Activated CD4-positive, alpha-beta T cell treated with anti-CD3 and anti-CD28 coated beads, Interleukin-2, Interleukin-4, amounts not matched to agents 100 ng/mL and 50 ng/mL, durations not matched to agents 16 hours and 8 hours (primary cell): Measurements from ENCODE around the gene COL20A1.

Experiments used
- DNase-seq: peaks from one replicate; pipeline ENCODE4 v3.0.0-alpha.2; 2020; ENCODE audit warnings: low spot score

COL20A1 gene

DNA sequence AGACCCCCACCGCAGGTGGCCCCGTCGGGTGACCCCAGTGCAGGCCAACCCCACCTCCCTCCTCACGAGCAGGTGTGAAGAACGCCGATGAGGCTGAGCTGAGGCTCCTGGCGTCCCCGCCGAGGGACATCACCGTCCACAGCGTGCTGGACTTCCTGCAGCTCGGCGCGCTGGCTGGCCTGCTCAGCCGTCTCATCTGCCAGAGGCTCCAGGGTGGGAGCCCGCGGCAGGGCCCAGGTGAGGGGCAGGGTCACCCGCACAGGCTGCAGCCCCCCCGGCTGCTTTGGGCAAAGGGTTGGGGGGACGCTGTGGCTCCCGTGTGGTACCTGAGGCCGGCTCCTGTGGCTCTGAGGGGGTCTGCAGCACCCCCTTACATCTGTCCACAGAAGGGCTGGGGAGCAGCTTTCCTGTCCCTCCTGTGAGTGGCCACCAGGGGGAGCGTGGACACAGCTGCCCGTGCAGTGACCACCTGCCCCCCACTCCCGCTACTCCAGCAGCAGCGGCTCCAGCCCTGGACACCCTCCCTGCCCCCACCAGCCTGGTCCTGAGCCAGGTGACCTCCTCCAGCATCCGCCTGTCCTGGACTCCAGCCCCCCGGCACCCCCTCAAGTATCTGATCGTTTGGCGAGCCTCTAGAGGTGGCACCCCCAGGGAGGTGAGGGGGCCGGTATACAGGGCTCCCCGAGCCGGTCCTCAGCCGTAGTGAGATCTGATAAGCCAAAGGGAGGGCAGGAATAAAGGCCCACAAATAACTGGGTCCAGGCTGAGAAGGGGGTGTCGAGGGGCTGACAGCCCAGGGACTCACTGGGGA is 16.5 kb downstream of the COL20A1 start:
- DNase-seq, result no peak

DNA sequence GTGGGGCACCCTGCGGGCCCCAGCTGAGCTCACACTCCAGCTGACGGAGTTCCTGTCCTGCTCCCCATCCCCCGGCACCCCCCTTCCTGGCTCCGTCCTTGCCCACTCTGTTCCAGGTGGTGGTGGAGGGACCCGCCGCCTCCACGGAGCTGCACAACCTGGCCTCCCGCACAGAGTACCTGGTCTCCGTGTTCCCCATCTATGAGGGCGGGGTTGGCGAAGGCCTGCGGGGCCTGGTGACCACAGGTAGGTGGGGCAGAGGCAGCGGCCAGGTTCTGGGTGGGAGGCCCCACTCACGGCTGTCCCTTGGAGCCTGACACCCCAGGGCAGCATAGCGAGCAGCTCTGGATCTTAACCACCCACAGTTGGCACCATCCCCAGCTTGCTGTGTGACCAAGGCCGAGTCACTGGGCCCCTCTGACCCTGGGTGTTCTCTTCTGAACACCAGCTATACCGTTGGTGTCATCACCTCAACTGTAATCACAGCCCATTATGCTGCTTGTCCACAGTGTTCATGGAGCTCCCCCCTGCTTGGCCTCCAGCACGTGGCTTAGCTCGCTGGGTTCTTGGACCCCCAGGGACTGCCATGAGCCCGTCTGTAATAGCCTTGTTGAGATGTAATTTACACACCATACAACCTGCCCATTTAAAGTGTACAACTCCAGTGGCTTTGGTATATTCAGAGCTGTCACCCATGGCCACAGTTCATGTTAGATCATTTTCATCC is 17.4 kb downstream of the COL20A1 start:
- DNase-seq, result no peak

DNA sequence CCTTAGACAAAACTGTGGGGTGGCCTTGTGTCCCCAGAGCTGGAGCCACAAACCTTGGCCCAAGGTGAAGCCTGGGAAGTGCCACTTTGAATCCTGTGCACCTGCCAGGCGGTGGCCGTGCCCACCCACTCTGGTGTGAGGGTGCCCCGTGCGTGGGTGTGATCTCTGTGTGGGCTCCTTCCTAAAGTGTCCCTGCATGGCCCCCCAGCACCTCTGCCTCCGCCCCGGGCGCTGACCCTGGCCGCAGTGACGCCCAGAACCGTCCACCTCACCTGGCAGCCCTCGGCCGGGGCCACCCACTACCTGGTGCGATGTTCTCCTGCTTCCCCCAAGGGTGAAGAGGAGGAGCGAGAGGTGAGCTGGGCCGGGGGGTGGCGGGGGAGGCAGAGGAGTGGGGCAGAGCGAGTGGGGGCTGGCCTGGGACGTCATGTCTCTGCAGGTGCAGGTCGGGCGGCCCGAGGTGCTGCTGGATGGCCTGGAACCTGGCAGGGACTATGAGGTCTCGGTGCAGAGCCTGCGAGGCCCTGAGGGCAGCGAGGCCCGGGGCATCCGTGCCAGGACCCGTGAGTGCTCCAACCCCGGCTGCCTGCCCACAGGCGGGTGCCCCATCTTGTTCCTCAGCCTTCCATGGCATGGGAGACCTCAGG is 18.3 kb downstream of the COL20A1 start:
- DNase-seq, result no peak

DNA sequence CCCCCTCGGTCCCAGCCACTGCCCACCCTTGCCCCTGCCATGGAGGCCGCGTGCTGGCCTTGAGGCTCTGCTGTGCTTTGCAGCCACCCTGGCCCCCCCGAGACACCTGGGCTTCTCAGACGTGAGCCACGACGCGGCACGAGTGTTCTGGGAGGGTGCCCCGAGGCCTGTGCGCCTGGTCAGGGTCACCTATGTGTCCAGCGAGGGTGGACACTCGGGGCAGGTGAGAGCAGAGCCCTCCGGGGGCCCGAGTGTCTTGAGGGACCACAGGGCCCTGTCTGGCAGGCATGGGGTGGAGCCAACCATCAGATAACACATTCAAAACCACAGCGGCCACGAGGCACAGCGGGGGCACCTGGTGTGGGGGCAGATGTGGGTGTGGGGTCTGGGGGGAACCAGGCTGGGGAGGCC is 18.9 kb downstream of the COL20A1 start:
- DNase-seq, result no peak

DNA sequence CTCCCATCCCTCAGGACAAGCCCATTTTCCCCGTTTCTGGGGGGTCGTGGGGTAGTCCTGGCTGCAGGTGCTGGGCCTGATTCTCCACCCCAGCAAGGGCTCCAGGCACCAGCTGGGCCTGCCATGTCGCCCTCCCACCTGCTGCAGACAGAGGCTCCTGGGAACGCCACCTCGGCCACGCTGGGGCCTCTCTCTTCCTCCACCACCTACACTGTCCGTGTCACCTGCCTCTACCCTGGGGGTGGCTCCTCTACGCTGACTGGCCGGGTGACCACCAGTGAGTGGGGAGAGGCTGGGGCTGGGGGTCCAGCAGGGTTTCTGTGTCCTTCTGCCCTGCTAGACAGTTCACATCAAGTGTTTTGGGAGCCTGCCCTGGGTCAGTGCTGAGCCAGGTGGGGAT is 19.3 kb downstream of the COL20A1 start:
- DNase-seq, result no peak

DNA sequence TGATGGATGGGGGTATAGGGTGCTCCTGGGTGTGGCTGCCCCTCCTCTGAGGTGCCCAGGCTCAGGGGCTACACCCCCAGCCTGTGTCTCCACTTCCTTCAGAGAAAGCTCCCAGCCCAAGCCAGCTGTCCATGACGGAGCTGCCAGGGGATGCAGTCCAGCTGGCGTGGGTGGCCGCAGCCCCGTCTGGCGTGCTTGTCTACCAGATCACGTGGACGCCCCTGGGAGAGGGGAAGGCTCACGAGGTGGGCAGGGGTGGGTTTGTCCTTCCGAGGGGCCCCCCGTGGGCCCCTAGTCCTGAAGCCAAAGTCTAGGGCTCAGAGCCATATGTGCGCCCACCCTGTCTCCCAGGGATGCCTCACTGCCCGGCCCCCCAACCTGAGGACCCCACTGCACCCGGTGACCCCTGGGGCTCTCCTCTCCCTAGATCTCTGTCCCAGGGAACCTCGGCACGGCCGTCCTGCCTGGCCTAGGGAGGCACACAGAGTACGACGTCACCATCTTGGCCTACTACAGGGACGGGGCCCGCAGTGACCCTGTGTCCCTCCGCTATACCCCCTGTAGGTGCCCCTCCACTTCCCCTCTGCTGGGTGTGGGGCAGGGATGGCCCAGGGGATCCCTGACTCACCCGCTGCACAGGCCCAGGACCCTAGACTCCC is 19.8 kb downstream of the COL20A1 start:
- no peak for DNase-seq

DNA sequence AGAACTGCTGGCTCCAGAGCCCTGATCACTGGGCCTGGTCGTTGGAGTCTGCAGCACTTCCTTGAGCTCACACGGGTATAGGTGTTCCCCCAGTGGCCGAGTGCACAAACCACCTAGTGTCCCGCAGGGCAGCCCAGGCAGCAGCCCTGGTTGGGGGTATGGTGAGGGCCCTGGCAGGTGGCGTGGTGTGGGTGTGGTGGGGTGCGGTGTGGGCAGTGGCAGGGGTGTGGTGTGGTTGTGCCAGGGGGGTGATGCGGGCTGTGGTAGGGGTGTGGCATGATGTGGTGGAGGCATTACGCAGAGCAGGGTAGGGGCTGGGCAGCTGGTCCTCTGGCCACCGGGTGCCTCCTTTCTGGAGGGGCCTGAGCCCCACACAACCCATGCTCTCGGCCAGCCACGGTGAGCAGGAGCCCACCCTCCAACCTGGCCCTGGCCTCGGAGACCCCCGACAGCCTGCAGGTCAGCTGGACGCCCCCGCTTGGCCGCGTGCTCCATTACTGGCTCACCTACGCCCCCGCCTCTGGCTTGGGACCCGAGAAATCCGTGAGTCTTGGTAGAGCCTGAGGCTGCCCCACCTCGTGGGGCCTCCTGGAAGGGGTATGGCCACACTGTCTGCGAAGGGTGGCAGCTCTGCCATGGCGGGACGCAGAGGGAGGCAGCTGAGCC is 20.5 kb downstream of the COL20A1 start:
- DNase-seq, result no peak

DNA sequence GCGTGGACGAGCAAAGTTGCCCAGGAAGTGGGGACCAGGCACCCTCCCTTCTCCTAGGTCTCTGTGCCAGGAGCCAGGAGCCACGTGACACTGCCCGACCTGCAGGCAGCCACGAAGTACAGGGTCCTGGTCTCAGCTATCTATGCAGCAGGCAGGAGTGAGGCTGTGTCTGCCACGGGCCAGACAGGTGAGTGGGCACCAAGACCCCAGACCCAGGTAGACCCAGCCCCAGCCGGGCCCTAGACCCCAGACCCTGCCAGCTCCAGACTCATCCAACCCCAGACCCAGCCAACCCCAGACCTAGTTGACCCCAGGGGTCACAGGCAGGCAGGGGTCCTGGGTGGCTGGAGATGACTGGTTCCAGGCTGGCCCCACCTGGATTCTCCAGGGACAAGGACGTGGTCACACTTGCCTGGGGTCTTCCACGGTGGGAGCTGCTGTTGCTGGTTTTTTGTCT is 21.1 kb downstream of the COL20A1 start:
- DNase-seq, result no peak

DNA sequence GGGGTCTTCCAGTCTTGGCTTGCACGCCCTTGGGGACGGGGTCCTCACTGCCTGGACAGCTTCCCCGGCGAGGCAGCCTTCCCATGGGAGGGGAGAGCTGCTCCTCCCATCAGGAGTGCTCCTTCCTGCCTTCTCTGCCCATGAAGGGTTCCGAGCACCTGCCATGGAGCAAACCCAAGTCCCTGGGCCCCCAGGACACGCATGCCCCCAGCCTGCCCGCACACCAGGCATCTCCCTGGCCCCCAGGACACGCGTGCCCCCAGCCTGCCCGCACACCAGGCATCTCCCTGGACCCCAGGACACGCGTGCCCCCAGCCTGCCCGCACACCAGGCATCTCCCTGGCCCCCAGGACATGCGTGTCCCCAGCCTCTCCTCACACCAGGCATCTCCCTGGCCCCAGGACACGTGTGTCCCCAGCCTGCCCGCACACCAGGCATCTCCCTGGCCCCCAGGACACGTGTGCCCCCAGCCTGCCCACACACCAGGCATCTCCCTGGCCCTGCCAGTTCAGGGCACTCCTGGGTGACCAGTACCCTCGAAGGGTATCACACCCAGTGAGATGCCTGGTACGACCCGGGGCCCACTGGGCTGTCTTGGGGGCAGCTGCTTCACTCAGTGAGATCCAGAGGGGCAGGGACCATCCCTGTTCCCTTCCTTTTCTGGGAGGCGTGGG is 21.7 kb downstream of the COL20A1 start:
- DNase-seq, result no peak

DNA sequence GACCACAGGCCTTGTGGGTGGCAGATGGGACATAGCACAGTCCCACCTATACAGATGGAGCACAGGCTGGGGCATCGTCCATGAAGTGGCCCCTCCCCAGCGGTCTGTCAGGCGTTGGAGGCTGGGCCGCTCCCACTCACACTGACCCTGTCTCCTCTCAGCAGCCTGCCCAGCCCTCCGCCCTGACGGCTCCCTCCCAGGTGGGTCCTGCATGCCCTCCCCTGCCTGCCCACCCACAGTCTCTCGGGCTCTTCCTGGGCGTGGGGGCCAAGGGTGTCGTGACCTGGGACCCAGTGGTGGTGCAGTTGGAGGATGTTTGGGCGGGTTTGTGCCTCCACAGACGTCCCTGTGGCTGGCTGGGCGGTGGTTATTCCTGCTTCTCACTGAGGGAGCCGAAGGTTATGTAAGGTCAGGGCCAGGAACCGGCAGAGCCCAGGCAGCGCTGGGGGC is 22.3 kb downstream of the COL20A1 start:
- DNase-seq, result no peak

DNA sequence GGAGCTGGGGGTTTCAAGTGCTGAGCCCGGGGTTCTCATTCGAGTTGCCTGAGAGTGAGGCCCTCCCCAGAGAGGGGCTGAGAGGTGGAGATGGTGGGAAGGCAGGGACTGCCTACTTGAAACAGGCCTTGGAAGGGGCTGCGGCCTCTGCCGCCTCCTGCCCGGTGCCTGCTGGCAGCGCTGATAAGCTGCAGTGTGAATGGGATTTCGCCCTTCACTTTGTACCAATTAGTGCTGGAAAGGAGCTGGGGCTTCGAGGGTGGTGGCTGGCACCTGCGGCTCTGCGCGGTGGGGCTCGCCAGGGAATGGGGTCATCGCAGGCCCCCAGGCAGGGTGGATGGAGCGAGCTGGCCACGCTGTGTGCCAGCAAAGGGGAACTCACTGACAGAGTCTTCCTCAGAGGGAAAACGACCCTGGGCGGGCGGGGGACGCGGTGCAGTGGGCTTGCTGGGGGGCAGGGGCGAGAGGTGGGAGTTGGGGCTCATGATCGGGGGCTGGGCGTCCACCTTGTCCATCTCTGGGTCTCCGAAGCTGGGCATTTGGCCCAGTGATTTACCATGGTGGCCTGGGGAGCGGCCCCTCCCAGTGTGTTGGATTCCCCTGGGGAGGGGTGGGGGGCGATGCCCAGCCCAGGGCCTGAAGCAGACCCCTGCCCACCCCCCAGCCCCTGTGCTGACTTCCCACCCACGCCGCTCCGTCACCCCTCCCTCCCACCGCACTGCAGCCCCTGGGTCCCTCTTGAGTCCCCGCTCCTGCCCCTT is 22.9 kb downstream of the COL20A1 start:
- DNase-seq, result no peak

DNA sequence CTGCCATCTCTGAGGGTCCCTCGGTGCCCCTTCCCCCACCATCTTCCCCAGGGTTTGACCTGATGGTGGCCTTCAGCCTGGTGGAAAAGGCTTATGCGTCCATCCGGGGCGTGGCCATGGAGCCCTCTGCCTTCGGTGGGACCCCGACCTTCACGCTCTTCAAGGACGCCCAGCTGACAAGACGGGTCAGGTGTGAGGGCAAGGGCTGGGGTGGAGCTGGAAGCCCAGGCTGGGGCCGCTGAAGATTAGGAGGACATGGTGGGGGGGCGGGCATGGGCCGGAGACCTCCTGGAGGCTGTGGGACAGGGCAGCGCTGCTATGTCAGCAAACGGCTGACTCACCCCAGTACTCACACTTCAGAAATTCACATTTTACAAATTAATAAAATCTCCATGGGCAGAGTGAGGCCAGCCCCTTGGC is 23.5 kb downstream of the COL20A1 start:
- no peak for DNase-seq

DNA sequence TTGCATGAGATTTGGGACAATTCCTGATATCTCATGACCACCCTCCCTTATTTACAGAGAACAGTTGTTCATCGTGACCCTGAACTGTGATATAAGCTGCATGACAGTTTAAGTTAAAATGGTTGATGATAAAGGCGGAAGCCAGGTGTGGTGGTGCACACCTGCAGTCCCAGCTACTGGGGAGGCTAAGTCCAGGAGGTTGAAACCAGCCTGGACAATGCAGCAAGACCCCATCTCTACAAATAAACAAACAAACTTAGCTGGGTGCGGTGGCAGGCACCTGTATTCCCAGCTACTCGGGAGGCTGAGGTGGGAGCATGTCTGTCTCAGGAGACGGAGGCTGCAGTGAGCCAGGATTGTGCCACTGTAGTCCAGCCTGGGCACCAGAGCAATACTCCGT is 24.1 kb downstream of the COL20A1 start:
- DNase-seq, result no peak

DNA sequence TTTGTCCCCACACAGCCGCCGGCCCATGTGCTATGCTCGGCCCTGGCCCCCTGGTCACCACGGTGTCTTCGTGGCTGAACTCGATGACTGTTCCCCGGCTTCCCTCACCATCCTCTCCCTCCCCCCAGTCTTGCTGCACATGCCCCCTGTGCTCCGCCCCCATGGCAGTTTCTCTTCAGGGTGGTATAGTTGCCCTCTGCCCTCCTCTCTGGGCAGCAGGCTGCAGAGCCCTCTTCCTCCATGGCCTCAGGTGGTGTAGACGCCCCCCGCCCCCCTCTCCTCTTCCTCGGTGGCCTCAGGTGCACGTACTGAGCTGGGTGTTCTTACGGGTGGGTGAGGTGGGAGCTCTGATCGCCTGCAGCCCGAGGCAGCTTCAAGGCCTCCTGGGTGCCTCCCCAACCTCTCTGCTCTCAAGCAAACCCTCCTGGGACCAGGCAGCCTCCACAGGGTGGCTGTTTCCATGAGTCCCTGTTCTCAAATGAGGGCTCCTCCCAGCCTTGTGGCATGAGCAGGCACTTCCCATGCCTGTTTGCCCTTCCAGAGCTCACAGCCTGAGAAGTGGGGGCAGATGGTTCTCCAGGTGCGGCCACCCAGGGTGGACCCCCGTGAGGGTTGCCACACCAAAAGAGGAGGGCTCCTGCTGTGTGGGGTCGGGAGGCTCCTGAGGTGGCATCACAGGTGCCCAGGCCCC is 24.8 kb downstream of the COL20A1 start:
- no peak for DNase-seq

DNA sequence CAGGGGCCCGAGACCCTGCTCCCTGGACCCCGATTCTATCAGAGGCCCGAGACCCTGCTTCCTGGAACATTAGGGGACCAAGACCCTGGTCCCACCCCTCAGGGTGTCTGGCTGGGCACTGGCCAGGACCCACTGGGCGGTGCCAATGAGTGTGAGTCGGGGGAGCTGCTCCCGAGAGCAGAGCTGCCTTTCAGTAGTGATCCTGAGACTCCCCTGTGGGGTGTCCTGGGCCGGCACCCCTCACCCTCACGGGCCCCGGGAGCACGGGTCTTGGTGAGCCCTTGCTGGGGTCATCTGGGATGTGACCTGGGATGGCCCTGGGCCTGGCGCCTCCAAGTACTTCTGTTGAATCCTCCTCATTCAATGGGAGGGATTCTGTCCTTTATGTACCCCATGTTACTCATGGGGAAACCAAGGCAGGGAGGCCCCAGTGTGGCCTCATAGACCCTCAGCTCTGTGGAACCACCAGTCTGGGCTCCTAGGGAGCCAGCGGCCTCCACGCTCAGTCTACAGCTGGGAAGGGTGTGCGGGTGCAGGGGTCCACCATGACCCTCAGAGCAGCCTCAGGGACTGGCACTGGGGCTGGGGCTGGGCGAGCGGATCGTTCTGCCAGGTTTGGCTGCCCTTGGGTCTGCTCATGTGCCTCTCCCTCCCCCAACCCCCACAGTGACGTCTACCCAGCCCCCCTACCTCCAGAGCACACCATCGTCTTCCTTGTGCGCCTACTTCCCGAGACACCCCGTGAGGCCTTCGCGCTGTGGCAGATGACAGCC is 25.6 kb downstream of the COL20A1 start:
- DNase-seq, result no peak

DNA sequence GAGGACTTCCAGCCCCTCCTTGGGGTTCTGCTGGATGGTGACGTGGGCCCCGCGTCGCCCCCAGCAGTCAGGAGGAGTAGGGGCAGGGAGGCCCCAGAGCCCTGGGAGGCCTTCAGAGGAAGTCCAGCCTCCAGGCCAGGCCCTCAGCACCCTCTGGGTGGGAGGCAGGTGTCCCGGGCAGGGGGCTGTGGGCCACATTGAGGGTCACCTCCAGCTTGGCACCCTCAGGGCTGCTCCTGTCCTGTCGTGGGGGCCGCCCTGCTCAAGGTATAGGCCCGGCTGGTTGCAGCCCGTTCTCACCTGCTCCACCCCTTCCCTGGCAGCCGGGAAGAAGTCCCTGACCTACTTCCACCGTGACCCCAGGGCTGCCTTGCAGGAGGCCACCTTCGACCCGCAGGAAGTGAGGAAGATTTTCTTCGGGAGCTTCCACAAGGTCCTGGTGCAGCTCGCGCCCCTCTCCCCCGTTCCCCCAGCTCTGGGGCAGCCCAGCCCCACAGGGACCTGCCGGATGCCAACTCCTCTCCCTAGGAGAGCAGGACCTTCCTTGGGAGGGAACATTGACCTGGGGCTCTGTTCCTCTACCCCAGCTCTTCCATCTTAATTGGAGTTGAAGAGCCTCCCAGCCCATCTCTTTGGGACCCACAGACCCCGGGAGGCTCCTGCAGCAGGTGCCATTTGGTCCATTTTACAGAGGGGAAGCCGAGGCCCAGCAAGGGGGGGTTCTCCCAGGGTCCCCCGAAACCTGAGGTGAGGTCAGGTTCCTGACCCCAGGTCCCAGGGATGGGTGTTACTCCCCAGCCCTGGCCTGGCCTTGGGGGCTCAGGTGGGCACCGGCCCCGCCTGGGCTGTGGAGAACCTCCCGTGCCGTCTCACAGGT is 26.4 kb downstream of the COL20A1 start:
- no peak for DNase-seq

DNA sequence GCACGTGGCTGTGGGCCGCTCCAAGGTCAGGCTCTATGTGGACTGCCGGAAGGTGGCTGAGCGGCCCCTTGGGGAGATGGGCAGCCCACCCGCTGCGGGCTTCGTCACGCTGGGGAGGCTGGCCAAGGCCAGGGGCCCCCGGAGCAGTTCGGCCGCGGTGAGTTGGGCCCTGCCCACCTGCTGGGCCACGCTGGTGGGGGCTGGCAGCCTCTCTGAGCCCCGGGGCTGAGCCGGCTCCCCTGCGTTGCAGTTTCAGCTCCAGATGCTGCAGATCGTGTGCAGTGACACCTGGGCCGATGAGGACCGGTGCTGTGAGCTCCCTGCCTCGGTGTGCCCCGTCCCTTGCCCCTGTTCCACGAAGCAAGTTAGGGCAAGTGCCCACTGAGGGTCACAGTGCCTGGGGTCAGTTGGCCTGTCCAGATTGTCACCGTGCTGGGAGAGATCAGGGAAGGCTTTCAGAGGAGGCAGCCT is 27.1 kb downstream of the COL20A1 start:
- no peak for DNase-seq

DNA sequence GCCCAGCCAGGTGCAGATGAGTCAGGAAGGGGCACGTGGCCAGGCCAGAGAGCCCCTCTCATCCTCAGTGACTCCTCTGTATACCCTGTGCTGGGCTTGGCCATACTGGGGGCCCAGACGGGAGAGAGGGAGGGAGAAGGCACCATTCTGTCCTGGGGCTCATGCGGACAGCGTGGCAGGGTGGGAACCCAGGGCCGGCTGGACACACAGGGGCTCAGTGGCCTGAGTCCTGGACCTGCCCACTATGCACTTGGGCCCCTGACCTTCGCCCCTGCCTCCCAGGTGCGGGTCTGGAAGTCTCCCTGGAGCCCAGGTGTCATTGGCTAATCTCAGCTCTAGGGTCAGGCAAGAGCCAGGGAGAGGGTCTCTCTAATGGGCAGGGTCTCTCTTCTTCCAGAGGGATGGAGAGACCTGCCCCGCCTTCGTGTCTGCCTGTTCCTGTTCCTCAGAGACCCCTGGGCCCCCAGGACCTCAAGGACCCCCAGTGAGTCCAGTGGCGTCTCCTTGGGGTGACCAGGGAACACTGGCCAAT is 27.7 kb downstream of the COL20A1 start:
- DNase-seq, result no peak
